ENCODE data around the gene CHST11.
A peak's percentile ranks its signal among the peaks of the same experiment; 100 is the strongest.

CHST11 gene

GRCh38 chr12:104682790-104683279, 226.1 kb downstream of the CHST11 start:
- peak; percentile 93 for DNase-seq

GRCh38 chr12:104683831-104684503, 227.2 kb downstream of the CHST11 start:
- DNase-seq = no peak

GRCh38 chr12:104684884-104685283, 228.1 kb downstream of the CHST11 start:
- no peak for DNase-seq

GRCh38 chr12:104685366-104685765, 228.6 kb downstream of the CHST11 start:
- no peak for DNase-seq

GRCh38 chr12:104686196-104686595, 229.4 kb downstream of the CHST11 start:
- DNase-seq = peak; percentile 53

GRCh38 chr12:104687823-104688573, 231.2 kb downstream of the CHST11 start:
- DNase-seq = peak; percentile 94

- no peak for DNase-seq
These were observed 232.9 kb downstream of the CHST11 start for GRCh38 chr12:104689635-104690034.

GRCh38 chr12:104691721-104692556, 235.2 kb downstream of the CHST11 start:
- DNase-seq = no peak

GRCh38 chr12:104692557-104693218, 235.9 kb downstream of the CHST11 start:
- DNase-seq = no peak

GRCh38 chr12:104693493-104693892, 236.7 kb downstream of the CHST11 start:
- no peak for DNase-seq

- no peak for DNase-seq
These were observed 237.4 kb downstream of the CHST11 start for GRCh38 chr12:104694161-104694560.

- DNase-seq = no peak
These were observed 238.0 kb downstream of the CHST11 start for GRCh38 chr12:104694711-104695110.

- DNase-seq = peak; percentile 92
These were observed 238.9 kb downstream of the CHST11 start for GRCh38 chr12:104695453-104696148.

GRCh38 chr12:104697186-104697585, 240.4 kb downstream of the CHST11 start:
- DNase-seq = no peak

- DNase-seq = no peak
These were observed 242.1 kb downstream of the CHST11 start for GRCh38 chr12:104698871-104699270.

- DNase-seq = peak; percentile 78
These were observed 242.9 kb downstream of the CHST11 start for GRCh38 chr12:104699489-104700190.

GRCh38 chr12:104700324-104700723, 243.6 kb downstream of the CHST11 start:
- no peak for DNase-seq

- DNase-seq = no peak
These were observed 244.6 kb downstream of the CHST11 start for GRCh38 chr12:104701301-104701700.

- no peak for DNase-seq
These were observed 245.0 kb downstream of the CHST11 start for GRCh38 chr12:104701756-104702155.

GRCh38 chr12:104702565-104703139, 245.9 kb downstream of the CHST11 start:
- DNase-seq = no peak

- DNase-seq = no peak
These were observed 246.6 kb downstream of the CHST11 start for GRCh38 chr12:104703372-104703771.

All from activated CD4-positive, alpha-beta T cell treated with anti-CD3 and anti-CD28 coated beads, Interleukin-10, Interleukin-2, amounts not matched to agents 100 ng/mL and 50 ng/mL, durations not matched to agents 16 hours and 8 hours (primary cell).